DOHH2 (cell line): ENCODE results near the gene ZMIZ1.
A peak's percentile ranks its signal among the peaks of the same experiment; 100 is the strongest.

Source experiments
- H3F3A ChIP-seq: fragments of 200-600 bp; sonication (generic), shearing (Covaris generic); 2 replicates; pipeline ENCODE4 v1.6.0; 2016; ENCODE audit warnings: antibody characterized with exemption, mild to moderate bottlenecking; ENCODE audit not compliant: control insufficient read depth, insufficient read depth
- H3K27ac ChIP-seq: fragments of 200-600 bp; sonication (generic); 2 replicates; pipeline ENCODE4 v1.5.1; 2014; ENCODE audit warnings: low read depth, mild to moderate bottlenecking, low read length, moderate library complexity
- H3K27me3 ChIP-seq: fragments of 200-600 bp; sonication (generic); 2 replicates; pipeline ENCODE4 v1.6.1; 2014; ENCODE audit warnings: mild to moderate bottlenecking, low read length, mixed read lengths; ENCODE audit not compliant: control insufficient read depth
- H3K36me3 ChIP-seq: fragments of 200-600 bp; sonication (generic); 2 replicates; pipeline ENCODE4 v1.6.1; 2014; ENCODE audit warnings: mild to moderate bottlenecking, low read length, moderate library complexity, mixed read lengths; ENCODE audit not compliant: control insufficient read depth
- H3K4me1 ChIP-seq: fragments of 200-600 bp; sonication (generic); 2 replicates; pipeline ENCODE4 v1.6.1; 2014; ENCODE audit warnings: mild to moderate bottlenecking, low read length, mixed read lengths; ENCODE audit not compliant: control insufficient read depth
- H3K4me2 ChIP-seq: fragments of 200-600 bp; sonication (generic); 2 replicates; pipeline ENCODE4 v1.6.0; 2014; ENCODE audit warnings: mild to moderate bottlenecking, low read length, moderate library complexity
- H3K4me3 ChIP-seq: fragments of 200-600 bp; sonication (generic); 2 replicates; pipeline ENCODE4 v1.5.1; 2014; ENCODE audit warnings: mild to moderate bottlenecking, low read length, mixed read lengths
- H3K79me2 ChIP-seq: fragments of 200-600 bp; sonication (generic); 2 replicates; pipeline ENCODE4 v1.6.1; 2014; ENCODE audit warnings: mild to moderate bottlenecking, low read length, mixed read lengths; ENCODE audit not compliant: control insufficient read depth
- H3K9me2 ChIP-seq: fragments of 200-600 bp; sonication (generic); replicated peaks from 2 replicates; pipeline ENCODE4 v1.6.1; 2014; ENCODE audit warnings: mild to moderate bottlenecking, low read length, mixed read lengths; ENCODE audit not compliant: control insufficient read depth
- H3K9me3 ChIP-seq: fragments of 200-600 bp; sonication (generic); 2 replicates; pipeline ENCODE4 v1.6.1; 2014; ENCODE audit warnings: antibody characterized with exemption, low read length, mixed read lengths; ENCODE audit not compliant: control insufficient read depth, insufficient read depth
- H4K20me1 ChIP-seq: fragments of 200-600 bp; sonication (generic); 2 replicates; pipeline ENCODE4 v1.6.0; 2014; ENCODE audit warnings: low read depth, mild to moderate bottlenecking, antibody characterized with exemption, low read length, moderate library complexity; ENCODE audit not compliant: control insufficient read depth, insufficient read depth
- EZH2phosphoT487 ChIP-seq: fragments of 200-600 bp; sonication (generic); IDR thresholded peaks from 2 replicates; pipeline ENCODE4 v1.6.1; 2017; ENCODE audit warnings: borderline replicate concordance, mild to moderate bottlenecking, antibody characterized with exemption, low read length, moderate library complexity, mixed read lengths
- TF ChIP-seq, protein P1 (sequence below): fragments of 200-600 bp; sonication (generic); IDR thresholded peaks from one replicate; pipeline ENCODE4 v1.5.1; 2014; ENCODE audit warnings: antibody characterized with exemption, mild to moderate bottlenecking, low read depth, low read length; ENCODE audit not compliant: poor library complexity, severe bottlenecking

ZMIZ1 gene

DNA sequence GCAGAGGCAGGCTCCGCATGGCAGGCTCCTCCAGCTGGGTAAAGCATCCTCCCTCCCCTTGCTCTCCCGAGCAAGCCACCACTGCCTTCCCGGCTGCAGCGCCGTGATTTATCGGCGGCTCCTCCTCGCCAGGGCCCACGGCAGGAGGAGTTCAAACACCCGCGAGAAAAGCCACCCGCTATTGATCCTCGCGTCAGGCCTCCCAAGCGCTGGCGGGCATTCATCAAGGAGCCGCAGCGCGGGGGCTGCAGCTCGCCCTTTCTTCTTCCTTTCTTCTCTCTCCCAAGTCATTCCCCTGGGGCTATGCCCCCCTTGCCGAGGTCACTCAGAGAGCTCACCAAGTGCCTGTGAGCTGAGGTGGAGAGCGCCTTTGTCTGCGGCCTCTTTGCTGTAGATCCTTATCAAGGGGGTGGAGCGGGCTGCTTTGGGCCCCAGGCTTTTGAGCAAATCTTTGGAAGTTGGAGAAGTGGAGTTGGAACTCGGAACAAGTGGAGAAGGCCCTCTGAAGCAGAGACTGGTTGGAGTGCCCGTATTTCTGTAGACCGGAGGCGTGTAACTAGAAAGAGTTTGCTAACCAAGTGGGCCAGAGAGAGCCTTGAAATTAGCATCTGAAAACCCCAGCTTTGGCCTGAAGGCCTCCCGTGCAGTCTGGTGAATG lies 171.3 kb downstream of the ZMIZ1 start:
- Histone ChIP-seq H3K36me3 (peaks cover 6% of the 10 kb centered on the region), H3K27me3 (peaks cover 38% of the 10 kb centered on the region), H3K4me2 (no peak overlapping the region), H3K4me3 (no peak overlapping the region), H4K20me1 (no peaks in the 10 kb centered on the region), H3K4me1 (peaks cover 25% of the 10 kb centered on the region), H3K27ac (no peak overlapping the region), H3F3A (no peaks in the 10 kb centered on the region; the same call in 1 of the 2 replicates), H3K9me3 (no peaks in the 10 kb centered on the region), H3K79me2 (peaks cover 16% of the 10 kb centered on the region), H3K9me2 (no peaks in the 10 kb centered on the region)
- TF ChIP-seq, protein P1, sequence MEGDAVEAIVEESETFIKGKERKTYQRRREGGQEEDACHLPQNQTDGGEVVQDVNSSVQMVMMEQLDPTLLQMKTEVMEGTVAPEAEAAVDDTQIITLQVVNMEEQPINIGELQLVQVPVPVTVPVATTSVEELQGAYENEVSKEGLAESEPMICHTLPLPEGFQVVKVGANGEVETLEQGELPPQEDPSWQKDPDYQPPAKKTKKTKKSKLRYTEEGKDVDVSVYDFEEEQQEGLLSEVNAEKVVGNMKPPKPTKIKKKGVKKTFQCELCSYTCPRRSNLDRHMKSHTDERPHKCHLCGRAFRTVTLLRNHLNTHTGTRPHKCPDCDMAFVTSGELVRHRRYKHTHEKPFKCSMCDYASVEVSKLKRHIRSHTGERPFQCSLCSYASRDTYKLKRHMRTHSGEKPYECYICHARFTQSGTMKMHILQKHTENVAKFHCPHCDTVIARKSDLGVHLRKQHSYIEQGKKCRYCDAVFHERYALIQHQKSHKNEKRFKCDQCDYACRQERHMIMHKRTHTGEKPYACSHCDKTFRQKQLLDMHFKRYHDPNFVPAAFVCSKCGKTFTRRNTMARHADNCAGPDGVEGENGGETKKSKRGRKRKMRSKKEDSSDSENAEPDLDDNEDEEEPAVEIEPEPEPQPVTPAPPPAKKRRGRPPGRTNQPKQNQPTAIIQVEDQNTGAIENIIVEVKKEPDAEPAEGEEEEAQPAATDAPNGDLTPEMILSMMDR: no peak
- no peak for TF ChIP-seq EZH2phosphoT487

DNA sequence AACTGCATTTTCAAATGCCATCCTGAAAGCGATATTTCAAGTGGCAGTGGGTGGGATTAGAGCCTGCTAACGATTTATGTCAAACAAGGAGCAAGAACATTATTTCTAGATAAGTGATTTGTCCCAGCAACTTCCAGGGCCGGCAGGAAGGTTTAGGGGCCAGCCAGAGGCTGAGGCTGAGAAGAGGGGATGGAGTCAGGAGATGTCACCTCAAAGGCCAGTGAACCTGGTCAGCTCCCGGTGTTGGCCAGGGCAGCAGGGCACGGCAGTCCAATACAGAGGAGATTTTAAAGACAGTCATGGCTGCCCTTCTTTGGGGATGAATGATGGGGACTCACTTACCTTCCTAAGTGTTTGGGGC lies 172.8 kb downstream of the ZMIZ1 start:
- Histone ChIP-seq H3K9me3 (no peaks in the 10 kb centered on the region), H3K36me3 (peaks cover 12% of the 10 kb centered on the region), H3K79me2 (peaks cover 31% of the 10 kb centered on the region), H3K27me3 (peaks cover 28% of the 10 kb centered on the region), H3F3A (no peaks in the 10 kb centered on the region; the same call in 1 of the 2 replicates), H3K27ac (no peak overlapping the region), H4K20me1 (no peaks in the 10 kb centered on the region), H3K4me1 (peaks cover 41% of the 10 kb centered on the region), H3K4me3 (peak overlapping the region; percentile 84), H3K4me2 (peak overlapping the region; percentile 92), H3K9me2 (no peaks in the 10 kb centered on the region)
- TF ChIP-seq, protein P1: no peak
- no peak for TF ChIP-seq EZH2phosphoT487

DNA sequence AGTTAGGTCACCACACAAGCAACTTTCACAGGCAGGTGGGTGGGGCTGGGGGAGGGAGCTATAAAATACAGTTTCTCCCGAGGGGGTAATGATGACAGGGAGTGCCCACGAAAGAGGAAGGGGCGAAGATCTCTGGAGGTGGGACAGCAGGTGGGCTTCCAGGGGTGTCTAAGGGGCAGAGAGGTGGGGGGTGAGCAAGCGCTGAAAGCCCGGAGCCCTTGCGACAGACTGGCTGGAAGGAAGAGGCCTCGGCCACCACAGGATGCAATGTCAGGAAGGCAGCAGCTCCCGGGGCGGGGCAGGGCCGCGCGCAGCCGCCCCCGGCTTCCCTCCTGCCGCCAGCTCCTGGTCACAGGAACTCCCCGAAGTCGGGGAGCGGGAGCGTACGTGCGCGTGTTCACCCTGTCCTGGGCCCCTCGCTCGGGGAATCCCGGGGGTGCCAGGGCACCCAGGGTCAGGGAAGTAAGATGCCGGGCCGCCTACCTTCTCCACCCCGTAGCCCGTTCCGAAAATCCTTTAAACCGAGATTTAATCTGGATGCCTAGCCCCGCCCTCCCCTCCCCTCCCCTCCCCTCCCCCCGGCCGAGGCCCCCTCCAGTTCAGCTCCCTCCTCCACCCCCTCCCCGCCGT lies 173.3 kb downstream of the ZMIZ1 start:
- Histone ChIP-seq H3F3A (no peaks in the 10 kb centered on the region; the same call in 1 of the 2 replicates), H3K79me2 (peaks cover 36% of the 10 kb centered on the region), H3K27ac (peak overlapping the region; percentile 56)

More for the DNA sequence above, 173.3 kb downstream of the ZMIZ1 start:
- H3K4me1 ChIP-seq: peaks cover 46% of the 10 kb centered on the region
- no peak for TF ChIP-seq EZH2phosphoT487
- TF ChIP-seq, protein P1: no peak
- H4K20me1 ChIP-seq: no peaks in the 10 kb centered on the region
- no peaks in the 10 kb centered on the region for H3K9me3 ChIP-seq
- peak overlapping the region; percentile 84 for H3K4me3 ChIP-seq
- H3K9me2 ChIP-seq: no peaks in the 10 kb centered on the region
- peaks cover 23% of the 10 kb centered on the region for H3K27me3 ChIP-seq
- peak overlapping the region; percentile 92 for H3K4me2 ChIP-seq
- peaks cover 12% of the 10 kb centered on the region for H3K36me3 ChIP-seq
